ENCODE measurements around the gene WWOX.
A peak's percentile ranks its signal among the peaks of the same experiment; 100 is the strongest.
"Not testable (repeated sequence)": the region's sequence is repeated elsewhere in the genome, so short reads cannot be mapped to it uniquely, and the experiment has no call there.

The WWOX gene

GRCh38 chr16:79213214-79213613 lies 1113.8 kb downstream of the WWOX start:
- TF ChIP-seq JUND (IDR thresholded peaks at IDR 0.05; ENCODE audit: low read depth), result no peak
- in situ Hi-C loops (cut with HindIII; ENCODE audit: low pct_unique_long_range_greater_than_20kb, low sequenced_read_pairs), result no loop called here

GRCh38 chr16:79215289-79215688 lies 1115.8 kb downstream of the WWOX start:
- no peak for TF ChIP-seq JUND (IDR thresholded peaks at IDR 0.05; ENCODE audit: low read depth)
- in situ Hi-C loops (cut with HindIII; ENCODE audit: low pct_unique_long_range_greater_than_20kb, low sequenced_read_pairs), result no loop called here
- no peak for DNase-seq (ENCODE audit: low read depth in 1 of 2, low spot score in 1 of 2)

More at GRCh38 chr16:79213214-79213613, 1113.8 kb downstream of the WWOX start:
- DNase-seq (ENCODE audit: low read depth in 1 of 2, low spot score in 1 of 2), result no peak

DNA sequence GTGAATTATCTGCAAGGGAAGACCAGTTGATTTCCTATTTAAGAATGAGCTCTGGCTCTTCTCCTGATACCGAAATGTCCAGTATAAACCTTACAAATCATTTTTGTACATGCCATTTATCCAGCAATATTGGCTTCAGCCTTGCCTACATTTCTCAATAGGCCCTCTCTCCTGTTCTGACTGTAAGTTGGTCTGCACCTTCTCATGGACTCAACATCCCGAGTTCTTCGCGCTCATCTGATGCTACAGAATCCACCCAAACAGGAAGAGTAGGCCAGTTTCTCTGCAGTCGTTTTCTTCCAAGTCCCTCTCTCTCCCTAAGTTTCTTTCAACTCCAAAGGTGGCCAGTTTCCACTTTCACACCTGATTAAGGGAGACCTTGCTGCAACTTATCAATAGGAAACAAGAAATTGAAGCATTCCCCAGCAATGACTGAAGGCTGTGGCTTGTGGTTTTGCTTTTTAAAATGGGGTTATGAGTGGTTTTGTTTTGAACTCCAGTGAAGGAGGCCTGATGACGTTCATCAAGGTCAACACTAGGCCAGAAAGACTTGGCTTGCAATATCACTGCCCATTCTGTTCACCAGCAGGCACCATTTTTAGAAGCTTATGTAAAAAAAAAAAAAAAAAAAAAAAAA lies 1118.0 kb downstream of the WWOX start:
- no peak for TF ChIP-seq JUND (IDR thresholded peaks at IDR 0.05; ENCODE audit: low read depth)
- DNase-seq (ENCODE audit: low read depth in 1 of 2, low spot score in 1 of 2), result no peak
- in situ Hi-C loops (cut with HindIII; ENCODE audit: low pct_unique_long_range_greater_than_20kb, low sequenced_read_pairs), result no loop called here

DNA sequence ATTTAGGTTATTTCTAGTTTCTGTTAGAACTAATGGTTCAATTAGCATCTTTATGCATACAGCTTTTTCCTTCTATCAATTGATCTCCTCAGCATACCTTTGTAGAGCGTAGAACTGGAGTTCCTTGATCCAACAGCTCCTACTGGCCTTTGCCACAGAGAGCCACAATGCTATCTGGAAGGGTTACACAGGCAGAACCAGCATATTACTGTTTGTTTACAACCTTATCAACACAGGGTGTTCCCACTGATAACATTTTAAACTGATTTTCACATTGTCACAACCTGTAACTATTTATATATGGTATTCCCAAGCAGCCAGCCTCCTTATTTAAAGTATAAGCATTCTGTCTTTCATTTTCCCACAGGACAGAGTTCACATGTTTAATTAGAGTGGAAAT lies 1118.9 kb downstream of the WWOX start:
- TF ChIP-seq JUND (IDR thresholded peaks at IDR 0.05; ENCODE audit: low read depth), result no peak
- no peak for DNase-seq (ENCODE audit: low read depth in 1 of 2, low spot score in 1 of 2)
- in situ Hi-C loops (cut with HindIII; ENCODE audit: low pct_unique_long_range_greater_than_20kb, low sequenced_read_pairs), result no loop called here

DNA sequence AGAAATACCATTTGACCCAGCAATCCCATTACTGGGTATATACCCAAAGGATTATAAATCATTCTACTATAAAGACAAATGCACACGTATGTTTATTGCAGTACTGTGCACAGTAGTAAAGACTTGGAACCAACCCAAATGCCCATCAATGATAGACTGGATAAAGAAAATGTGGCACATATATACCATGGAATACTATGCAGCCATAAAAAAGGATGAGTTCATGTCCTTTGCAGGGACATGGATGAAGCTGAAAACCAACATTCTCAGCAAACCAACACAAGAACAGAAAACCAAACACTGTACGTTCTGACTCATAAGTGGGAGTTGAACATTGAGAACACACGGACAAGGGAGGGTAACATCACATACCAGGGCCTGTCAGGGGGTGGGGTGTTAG lies 1126.5 kb downstream of the WWOX start:
- DNase-seq (ENCODE audit: low read depth in 1 of 2, low spot score in 1 of 2); in situ Hi-C loops (cut with HindIII; ENCODE audit: low pct_unique_long_range_greater_than_20kb, low sequenced_read_pairs): not testable (repeated sequence)

- TF ChIP-seq JUND (IDR thresholded peaks at IDR 0.05; ENCODE audit: low read depth), result no peak
- peak in 1 of 2 experiments; percentile 18 for DNase-seq (ENCODE audit: low read depth in 1 of 2, low spot score in 1 of 2)
- in situ Hi-C loops (cut with HindIII; ENCODE audit: low pct_unique_long_range_greater_than_20kb, low sequenced_read_pairs), result no loop called here
Observed at GRCh38 chr16:79229361-79229760, 1129.9 kb downstream of the WWOX start.

GRCh38 chr16:79245700-79246099 lies 1146.2 kb downstream of the WWOX start:
- DNase-seq (ENCODE audit: low read depth in 1 of 2, low spot score in 1 of 2); in situ Hi-C loops (cut with HindIII; ENCODE audit: low pct_unique_long_range_greater_than_20kb, low sequenced_read_pairs): not testable (repeated sequence)

GRCh38 chr16:79247386-79247785 lies 1147.9 kb downstream of the WWOX start:
- in situ Hi-C loops (cut with HindIII; ENCODE audit: low pct_unique_long_range_greater_than_20kb, low sequenced_read_pairs), result no loop called here
- no peak for TF ChIP-seq JUND (IDR thresholded peaks at IDR 0.05; ENCODE audit: low read depth)
- DNase-seq (ENCODE audit: low read depth in 1 of 2, low spot score in 1 of 2), result peak in 1 of 2 experiments; percentile 23

GRCh38 chr16:79248351-79248750 lies 1148.9 kb downstream of the WWOX start:
- TF ChIP-seq JUND (IDR thresholded peaks at IDR 0.05; ENCODE audit: low read depth), result no peak
- in situ Hi-C loops (cut with HindIII; ENCODE audit: low pct_unique_long_range_greater_than_20kb, low sequenced_read_pairs), result no loop called here
- no peak for DNase-seq (ENCODE audit: low read depth in 1 of 2, low spot score in 1 of 2)

- no peak for DNase-seq (ENCODE audit: low read depth in 1 of 2, low spot score in 1 of 2)
- in situ Hi-C loops (cut with HindIII; ENCODE audit: low pct_unique_long_range_greater_than_20kb, low sequenced_read_pairs), result no loop called here
- TF ChIP-seq JUND (IDR thresholded peaks at IDR 0.05; ENCODE audit: low read depth), result no peak
Observed at GRCh38 chr16:79250502-79251098, 1151.1 kb downstream of the WWOX start.

DNA sequence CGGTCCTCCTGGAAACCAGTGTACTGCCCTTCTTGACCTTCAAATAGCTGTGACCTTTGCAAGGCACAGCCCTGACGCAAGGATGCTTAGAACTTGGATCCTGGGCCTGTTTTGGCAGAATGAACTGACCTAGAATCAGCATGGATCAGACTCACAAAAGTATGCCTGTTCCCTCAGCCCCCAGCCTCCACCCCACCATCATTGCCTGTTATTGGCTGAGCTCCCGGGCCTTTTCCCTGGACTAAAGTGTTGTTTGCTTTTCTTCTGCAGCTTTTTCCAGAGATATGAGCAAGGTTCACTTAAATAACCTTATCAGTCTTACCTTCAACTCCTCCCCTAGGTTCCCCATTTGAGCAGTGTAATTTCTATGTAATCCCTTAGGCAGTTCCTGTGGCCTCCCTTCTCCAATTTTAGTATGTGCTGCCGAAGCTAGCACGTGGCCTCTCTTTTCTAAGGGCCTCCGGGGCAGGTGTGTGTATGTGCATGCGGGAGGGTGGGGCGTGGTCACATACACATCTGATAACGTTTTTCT lies 1153.7 kb downstream of the WWOX start:
- no peak for DNase-seq (ENCODE audit: low read depth in 1 of 2, low spot score in 1 of 2)
- in situ Hi-C loops (cut with HindIII; ENCODE audit: low pct_unique_long_range_greater_than_20kb, low sequenced_read_pairs), result no loop called here
- TF ChIP-seq JUND (IDR thresholded peaks at IDR 0.05; ENCODE audit: low read depth), result no peak

- no peak for DNase-seq (ENCODE audit: low read depth in 1 of 2, low spot score in 1 of 2)
- in situ Hi-C loops (cut with HindIII; ENCODE audit: low pct_unique_long_range_greater_than_20kb, low sequenced_read_pairs), result no loop called here
- no peak for TF ChIP-seq JUND (IDR thresholded peaks at IDR 0.05; ENCODE audit: low read depth)
Observed at GRCh38 chr16:79257953-79258490, 1158.6 kb downstream of the WWOX start.

GRCh38 chr16:79260890-79261289 lies 1161.4 kb downstream of the WWOX start:
- in situ Hi-C loops (cut with HindIII; ENCODE audit: low pct_unique_long_range_greater_than_20kb, low sequenced_read_pairs); DNase-seq (ENCODE audit: low read depth in 1 of 2, low spot score in 1 of 2): not testable (repeated sequence)
